Calu3 (cell line): ENCODE results near the gene UBASH3B. TPM values are rescaled to one million over a fixed set of nuclear protein-coding genes. Genes with fewer than 3 reads are reported as not detected.

ENCODE experiments used
- BruUV-seq: library from RNA; stranded (reverse); fragments of 400-500 nt; replicated peaks from 2 replicates; lab custom pipeline; 2021; lab: Mats Ljungman, UMichigan
- CTCF ChIA-PET: fragments of 300-600 bp; sonication (Branson Sonifier 250); formaldehyde crosslinking; loops from one replicate; lab custom pipeline; 2022; ENCODE audit warnings: antibody characterized with exemption; lab: Charles Lee
- DNase-seq: peaks from one replicate; pipeline ENCODE4 v3.0.0; 2022
- H3K27ac Mint-ChIP-seq: one replicate; pipeline ENCODE4 v1.8.0; 2022; ENCODE audit warnings: mixed read lengths; ENCODE audit not compliant: unreplicated experiment
- H3K27me3 Mint-ChIP-seq: one replicate; pipeline ENCODE4 v1.8.0; 2022; ENCODE audit warnings: mixed read lengths; ENCODE audit not compliant: unreplicated experiment
- H3K36me3 Mint-ChIP-seq: one replicate; pipeline ENCODE4 v1.8.0; 2022; ENCODE audit warnings: mild to moderate bottlenecking, moderate library complexity, mixed read lengths; ENCODE audit not compliant: insufficient read depth, unreplicated experiment
- H3K4me1 Mint-ChIP-seq: one replicate; pipeline ENCODE4 v1.8.0; 2022; ENCODE audit warnings: mild to moderate bottlenecking, low read depth, mixed read lengths; ENCODE audit not compliant: unreplicated experiment
- H3K4me3 Mint-ChIP-seq: one replicate; pipeline ENCODE4 v1.8.0; 2022; ENCODE audit warnings: mild to moderate bottlenecking, low read depth, moderate library complexity, mixed read lengths; ENCODE audit not compliant: unreplicated experiment
- H3K9me3 Mint-ChIP-seq: one replicate; pipeline ENCODE4 v1.8.0; 2022; ENCODE audit warnings: low read depth, mixed read lengths; ENCODE audit not compliant: unreplicated experiment
- CTCF ChIP-seq: fragments of 200-600 bp; IDR thresholded peaks from one replicate; pipeline ENCODE4 v1.8.0; 2022; ENCODE audit warnings: antibody characterized with exemption; ENCODE audit not compliant: unreplicated experiment
- intact Hi-C: fragments of 100-400 bp; cut with micrococcal nuclease; formaldehyde crosslinking; loops from one replicate; pipeline ENCODE4 v1.10.0; 2022; ENCODE audit not compliant: unreplicated experiment
- total RNA-seq: library from RNA; stranded (reverse); gene quantifications from 2 replicates; pipeline ENCODE4 v1.2.3, GENCODE V29; 2022

UBASH3B gene
- total RNA-seq, 1 experiment from 2014 or later, result 74.9 TPM

DNA sequence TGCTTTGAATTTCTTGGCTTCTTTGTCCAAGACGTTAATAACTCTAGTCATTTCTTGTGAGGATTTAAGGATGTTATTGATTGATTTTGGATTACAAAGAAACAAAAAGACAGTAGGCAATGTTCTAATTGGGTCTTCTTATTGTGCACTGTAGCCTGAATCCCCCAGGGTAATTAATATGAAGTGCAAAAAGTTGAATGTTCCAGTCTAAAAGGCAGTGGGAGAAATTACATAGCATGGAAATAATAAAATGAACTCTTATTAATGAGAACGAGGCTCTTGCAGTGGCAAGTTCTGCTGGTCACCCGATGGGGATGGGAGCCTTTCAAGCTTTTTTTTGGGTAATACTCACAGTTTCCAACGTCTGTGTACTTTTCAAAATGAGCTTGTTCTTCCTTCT lies 45.6 kb downstream of the UBASH3B start:
- no peak overlapping the region for H3K4me3 Mint-ChIP-seq
- TF ChIP-seq CTCF, result no peak
- DNase-seq, result no peak
- no TSS peak for BruUV-seq
- H3K9me3 Mint-ChIP-seq, result no peaks in the 10 kb centered on the region
- H3K27ac Mint-ChIP-seq, result no peak overlapping the region
- intact Hi-C loops, result no loop called here
- H3K4me1 Mint-ChIP-seq, result peaks cover 21% of the 10 kb centered on the region
- CTCF ChIA-PET, result no interaction called here
- peaks cover 29% of the 10 kb centered on the region for H3K36me3 Mint-ChIP-seq
- H3K27me3 Mint-ChIP-seq, result no peaks in the 10 kb centered on the region

DNA sequence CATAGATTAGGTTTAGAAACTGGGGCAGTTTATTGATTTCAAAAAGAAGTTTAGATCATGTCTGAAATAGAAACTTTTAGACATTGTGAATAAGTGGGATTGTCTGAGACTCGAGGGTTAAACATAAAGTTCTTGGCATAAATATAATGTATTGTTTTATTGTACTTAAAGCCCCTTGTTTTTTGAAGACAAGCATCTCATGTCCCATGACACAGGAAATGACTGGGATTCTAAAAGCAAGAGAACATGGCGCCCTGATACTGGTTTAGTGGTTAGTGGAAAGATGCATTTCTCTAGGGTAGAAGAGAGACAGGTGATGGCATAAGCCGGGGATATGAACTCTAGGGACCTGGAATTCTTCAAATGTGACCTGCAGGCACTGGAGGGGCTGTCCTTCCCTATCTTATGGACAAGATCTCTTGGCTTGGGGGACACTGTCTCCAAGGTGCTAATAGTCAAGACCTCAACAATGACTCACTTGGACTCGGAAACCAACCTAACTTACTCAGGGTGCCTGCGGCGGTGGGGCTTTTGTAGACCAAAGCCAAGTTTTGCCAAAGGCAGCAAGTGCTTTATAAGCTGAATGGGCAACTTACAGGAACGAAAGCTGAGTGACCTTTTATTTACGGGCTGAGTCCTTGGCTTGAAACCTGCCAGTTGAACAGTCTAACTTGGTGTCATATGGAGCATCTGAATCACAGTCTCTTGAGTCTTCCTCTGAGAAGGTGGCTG lies 48.2 kb downstream of the UBASH3B start:
- Mint-ChIP-seq H3K36me3 (peaks cover 26% of the 10 kb centered on the region), H3K9me3 (no peaks in the 10 kb centered on the region), H3K4me1 (peaks cover 24% of the 10 kb centered on the region), H3K27me3 (no peaks in the 10 kb centered on the region), H3K4me3 (no peak overlapping the region), H3K27ac (no peak overlapping the region)
- intact Hi-C loops, result no loop called here
- TF ChIP-seq CTCF, result no peak
- DNase-seq, result no peak
- CTCF ChIA-PET, result no interaction called here
- no TSS peak for BruUV-seq

GRCh38 chr11:122705396-122705795 lies 49.9 kb downstream of the UBASH3B start:
- Mint-ChIP-seq H3K4me3 (no peak overlapping the region), H3K27me3 (no peaks in the 10 kb centered on the region), H3K4me1 (peaks cover 16% of the 10 kb centered on the region), H3K27ac (no peak overlapping the region), H3K36me3 (peaks cover 18% of the 10 kb centered on the region), H3K9me3 (no peaks in the 10 kb centered on the region)
- no peak for TF ChIP-seq CTCF
- BruUV-seq, result no TSS peak
- DNase-seq, result no peak
- intact Hi-C loops, result no loop called here
- CTCF ChIA-PET, result interaction anchor here (0.7 kb wide), 1 partner anchor 82 kb away, joined by 5 read pairs; no protein-coding TSS in a partner anchor

DNA sequence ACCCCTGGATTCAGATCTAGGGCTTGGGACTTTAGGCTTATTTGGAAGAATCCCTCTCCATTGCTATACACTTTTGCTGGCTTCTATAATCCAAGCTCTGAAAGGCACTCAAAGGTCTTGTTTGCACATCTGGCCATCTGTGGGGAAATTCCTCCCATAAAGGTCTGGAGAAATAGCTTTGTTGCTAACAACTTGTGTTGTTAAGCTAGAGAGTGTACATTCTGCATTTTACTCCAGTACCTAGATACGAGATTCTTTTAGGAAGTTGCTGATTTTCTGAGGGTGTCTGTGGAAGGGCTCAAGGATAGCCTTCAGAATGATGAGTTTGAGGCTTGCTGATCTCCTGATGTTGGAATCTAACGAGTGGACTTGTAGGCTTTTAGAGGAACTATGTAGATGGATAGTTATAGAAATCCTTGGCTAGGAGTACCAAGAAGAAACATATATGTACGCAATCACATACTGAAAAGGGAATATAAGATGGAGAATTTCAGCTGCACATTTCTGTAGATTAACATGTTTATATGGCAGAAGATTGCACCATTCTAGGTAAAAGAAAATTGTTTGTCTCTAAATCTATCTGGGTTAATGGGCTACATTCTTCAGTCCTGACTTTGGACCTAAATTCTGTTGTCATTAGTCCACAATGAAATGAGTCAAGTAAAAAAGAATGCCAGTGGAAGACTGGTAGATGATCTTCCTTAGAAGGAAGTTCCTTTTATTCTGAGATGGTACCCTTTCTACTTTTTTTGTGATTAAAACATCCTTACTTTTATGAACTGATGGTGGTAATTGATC lies 51.0 kb downstream of the UBASH3B start:
- Mint-ChIP-seq H3K27ac (no peak overlapping the region), H3K4me3 (no peak overlapping the region), H3K9me3 (no peaks in the 10 kb centered on the region), H3K4me1 (peaks cover 16% of the 10 kb centered on the region), H3K27me3 (no peaks in the 10 kb centered on the region), H3K36me3 (peaks cover 18% of the 10 kb centered on the region)
- intact Hi-C loops, result no loop called here
- no peak for DNase-seq
- TF ChIP-seq CTCF, result no peak
- BruUV-seq, result no TSS peak
- CTCF ChIA-PET, result no interaction called here
